HG03103 (cell line): ENCODE measurements around the gene RPS3A.
"Not testable (repeated sequence)": the region's sequence is repeated elsewhere in the genome, so short reads cannot be mapped to it uniquely, and the experiment has no call there.

Experiments
- ATAC-seq: cut with Tn5 transposase; IDR thresholded peaks from one replicate; pipeline ENCODE4 v1.9.1; 2021; ENCODE audit warnings: low read depth; ENCODE audit not compliant: unreplicated experiment

RPS3A gene

DNA sequence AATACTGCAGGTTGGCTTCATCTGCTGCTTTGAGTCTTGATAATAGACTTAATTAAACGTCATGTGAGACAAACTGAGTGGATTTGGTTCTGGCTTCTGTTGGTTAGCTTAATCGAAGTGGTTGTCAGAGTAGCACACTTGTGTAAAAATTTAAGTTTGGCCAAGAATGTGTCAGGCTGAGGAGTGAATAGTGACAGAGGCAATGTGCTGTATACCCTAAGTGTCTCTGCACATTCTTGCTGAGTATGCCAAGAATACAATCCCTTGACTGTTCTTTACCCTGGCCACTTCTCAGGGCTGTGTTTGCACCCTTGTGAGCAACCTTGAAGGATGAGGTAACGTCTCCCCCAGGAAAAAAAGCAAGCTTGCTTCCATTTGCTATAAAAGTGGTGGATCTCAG, 14.9 kb downstream of the RPS3A start:
- ATAC-seq, result no peak

DNA sequence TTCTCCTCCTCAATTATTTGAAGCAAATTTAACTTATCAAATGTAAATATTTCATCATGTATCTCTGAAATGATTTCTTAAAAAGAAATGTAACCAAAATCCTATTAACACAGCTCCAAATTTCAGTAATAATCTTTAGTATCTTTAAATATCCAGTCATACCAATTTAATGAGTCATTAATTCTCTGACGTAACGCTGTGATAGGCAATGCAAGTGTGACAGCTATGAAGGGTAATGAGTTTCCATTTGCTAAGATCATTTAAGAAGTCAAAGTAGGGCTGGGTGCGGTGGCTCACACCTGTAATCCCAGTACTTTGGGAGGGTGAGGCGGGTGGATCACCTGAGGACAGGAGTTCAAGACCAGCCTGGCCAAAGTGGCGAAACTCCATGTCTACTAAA, 15.6 kb downstream of the RPS3A start:
- ATAC-seq, result no peak

DNA sequence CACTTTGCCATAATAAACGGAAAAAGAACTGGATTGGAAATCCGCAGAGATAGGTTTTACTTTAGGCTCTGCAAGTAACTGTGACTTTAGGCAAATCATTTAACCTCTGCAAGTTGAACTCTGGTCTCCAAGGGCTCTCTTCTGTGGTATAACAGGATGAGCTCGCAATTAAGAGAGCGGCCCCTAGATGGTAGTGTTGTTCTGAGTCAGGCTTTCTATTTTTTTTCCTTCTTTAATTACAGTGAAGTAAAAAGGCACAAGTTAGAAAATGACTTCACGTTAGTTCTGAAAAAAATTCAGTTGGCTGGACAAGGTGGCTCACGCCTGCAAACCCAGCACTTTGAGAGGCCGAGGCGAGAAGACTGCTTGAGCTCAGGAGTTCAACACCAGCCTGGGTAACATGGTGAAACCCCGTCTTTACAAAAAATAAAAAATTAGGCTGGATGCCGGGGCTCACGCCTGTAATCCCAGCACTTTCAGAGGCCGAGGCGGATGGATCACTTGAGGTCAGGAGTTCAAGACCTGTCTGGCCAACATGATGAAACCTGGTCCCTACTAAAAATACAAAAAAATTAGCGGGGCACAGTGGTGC, 18.0 kb downstream of the RPS3A start:
- ATAC-seq, result peak; percentile 89

DNA sequence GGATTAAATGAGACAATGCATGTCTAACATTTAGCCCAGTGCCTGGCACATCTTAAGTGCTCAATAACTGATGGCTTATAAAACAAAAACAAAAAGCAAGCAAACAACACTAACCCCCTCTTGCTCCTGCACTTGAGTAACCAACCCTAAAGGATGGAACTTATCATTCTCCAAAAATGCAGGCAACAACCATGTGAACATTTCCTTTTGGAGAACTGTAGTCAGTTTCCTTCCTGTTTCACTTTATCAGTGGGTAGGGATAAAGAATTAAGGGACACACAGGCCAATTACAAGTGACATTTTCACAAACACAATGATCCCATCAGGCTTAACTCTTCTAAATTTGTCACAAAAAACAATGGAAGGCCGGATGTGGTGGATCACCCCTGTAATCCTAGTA, 30.4 kb downstream of the RPS3A start:
- ATAC-seq, result no peak

DNA sequence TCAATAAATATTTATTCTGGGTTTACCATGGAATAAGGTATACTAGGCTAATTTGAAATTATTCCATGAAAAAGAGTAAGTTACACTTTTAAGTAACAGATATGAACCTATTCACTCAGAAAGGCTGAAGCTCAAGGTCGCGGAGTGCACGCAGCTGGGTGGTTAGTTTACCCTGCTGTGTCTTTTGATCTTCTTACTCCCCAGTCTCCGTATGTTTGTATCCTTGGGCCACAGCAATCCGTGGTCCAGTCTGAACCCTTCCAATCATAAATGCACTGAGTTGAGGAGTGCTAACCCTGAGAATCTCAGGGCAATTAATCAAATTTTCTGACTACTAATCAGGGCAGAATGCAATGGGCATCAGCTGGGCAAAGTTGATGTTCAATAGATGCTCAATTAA, 33.9 kb downstream of the RPS3A start:
- no peak for ATAC-seq

DNA sequence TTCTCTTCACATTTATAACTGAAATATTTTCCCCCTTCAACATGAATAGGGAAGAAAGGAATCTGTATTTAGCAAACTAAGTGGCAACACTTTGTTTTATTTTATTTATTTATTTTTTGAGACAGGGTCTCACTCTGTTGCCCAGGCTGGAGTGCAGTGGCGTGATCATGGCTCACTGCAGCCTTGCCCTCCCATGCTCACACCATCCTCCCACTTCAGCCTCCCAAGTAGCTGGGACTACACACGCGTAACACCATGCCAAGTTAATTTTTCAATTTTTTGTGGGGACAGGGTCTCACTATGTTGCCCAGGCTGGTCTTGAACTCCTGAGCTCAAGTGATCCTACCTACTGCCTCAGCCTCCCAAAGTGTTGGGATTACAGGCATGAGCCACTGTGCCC, 36.6 kb downstream of the RPS3A start:
- ATAC-seq, result not testable (repeated sequence)

DNA sequence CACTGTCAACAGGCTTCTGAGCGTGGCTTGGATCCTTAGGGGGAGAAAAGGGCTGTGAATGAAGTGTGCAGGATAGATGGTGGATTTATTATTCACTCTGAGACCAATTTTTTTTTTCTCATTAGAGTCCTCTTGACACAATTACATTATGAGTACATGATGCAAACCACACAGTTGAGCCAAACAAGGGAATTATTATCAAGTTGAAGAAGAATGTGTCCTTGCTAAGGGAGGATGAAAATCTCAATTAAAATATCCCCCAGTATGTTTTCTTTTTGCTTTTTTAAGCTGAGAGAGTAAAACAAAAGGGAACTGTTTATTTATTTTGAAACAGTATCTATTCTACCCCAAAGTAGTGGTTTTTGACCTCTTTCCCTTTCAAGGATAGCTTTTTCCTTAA, 40.4 kb downstream of the RPS3A start:
- ATAC-seq, result no peak

DNA sequence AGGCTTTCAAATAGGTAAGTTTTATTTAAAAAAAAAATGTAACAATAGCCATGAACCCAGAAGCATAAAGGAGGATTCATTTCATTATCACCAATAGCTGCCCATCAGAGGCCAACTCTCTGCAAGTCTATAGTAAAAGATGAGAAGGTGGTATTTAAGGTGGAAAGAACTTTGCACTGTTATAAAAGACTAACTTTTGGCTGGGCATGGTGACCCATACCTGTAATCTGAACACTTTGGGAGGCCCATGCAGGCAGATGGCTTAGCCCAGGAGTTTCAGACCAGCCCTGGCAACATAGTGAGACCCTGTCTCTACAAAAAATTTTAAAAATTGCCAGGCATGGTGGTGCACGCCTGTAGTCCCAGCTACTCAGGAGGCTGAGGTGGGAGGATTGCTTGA, 43.3 kb downstream of the RPS3A start:
- no peak for ATAC-seq

DNA sequence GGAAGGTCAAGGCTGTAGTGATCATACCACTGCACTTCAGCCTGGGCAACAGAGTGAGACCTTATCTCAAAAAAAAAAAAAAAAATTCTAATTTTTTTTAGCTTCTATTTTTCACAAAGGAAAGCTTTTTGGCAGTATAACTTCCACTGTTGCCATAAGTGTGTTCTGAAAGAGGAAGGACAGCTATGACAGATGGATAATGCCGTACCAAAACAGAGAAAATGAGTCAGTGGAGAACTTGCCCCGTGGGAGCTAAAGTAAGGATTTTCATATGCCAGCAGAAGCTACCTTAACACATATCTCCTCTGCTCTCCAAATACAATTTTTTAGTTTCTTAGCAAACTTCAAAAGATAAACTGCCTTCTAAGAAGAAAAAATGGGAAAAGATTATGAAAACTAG, 43.7 kb downstream of the RPS3A start:
- no peak for ATAC-seq

DNA sequence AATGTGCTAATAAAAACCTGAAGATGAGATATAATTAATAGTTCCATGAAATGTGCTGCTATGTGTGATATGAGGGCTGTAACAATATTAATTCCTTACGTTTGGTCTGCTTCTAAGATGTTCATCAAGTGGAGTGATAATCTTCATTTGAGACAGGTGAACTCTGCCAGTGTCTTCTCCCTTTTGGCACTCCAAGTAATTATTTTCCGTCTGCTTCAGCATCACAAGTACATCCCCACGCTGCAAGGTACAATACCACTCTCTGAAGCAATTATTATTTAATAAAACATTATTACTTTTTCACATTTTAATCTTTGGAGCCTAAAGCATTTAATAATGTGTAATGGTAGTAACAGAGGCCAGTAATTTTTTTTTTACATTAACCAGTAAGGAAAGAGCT, 44.4 kb downstream of the RPS3A start:
- ATAC-seq, result no peak

DNA sequence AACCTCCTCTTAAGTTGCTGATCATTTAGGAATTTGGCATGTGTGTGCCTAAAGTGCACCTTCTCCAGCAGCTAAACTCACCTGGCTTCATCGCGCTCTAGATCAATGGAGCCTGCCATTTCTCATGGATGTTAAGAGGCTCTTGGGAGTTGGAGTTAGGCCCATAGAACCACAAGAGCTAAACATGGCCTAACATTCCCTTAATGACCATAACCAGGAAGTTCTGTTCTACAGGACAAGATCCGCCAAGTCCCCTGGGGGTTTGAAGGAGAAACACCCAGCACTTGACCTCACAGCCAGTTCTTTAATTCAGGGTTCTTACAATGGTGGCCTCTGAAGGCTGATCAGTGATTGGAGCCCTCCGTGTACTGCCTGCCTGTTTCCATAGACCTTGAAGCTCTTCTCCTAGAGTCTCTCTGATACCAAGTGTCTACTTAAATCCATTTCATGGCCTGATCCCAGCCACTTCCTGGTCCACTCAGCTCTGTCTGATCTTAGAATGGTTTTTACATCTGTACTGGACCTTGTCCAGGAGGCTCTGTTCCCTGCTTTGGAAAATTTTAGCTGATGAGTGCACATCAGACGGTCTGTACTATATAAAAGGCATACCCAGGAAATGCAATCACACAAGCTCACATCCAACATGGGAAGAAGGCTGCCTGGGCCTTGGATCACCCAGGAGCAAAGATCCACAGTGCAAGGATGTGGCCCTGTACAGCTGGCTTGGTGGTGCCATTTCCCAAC, 45.1 kb downstream of the RPS3A start:
- ATAC-seq, result no peak

DNA sequence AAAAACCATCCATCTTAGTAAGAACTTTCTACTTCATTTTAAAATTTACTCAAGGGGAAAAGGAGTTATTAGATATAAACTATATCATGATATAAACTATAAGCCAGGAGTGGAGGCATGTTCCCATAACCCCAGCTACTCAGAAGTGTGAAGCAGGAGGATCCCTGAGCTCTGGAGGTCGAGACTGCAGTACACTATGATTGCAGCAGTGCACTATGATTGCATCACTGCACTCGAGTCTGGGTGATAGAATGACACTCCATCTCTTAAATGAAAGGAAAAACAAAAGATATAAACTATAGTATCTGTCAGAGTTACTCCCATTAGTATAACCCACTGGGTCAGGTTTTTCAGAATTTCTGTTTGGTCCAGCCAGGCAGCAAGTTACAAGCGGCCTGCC, 47.6 kb downstream of the RPS3A start:
- ATAC-seq, result no peak

DNA sequence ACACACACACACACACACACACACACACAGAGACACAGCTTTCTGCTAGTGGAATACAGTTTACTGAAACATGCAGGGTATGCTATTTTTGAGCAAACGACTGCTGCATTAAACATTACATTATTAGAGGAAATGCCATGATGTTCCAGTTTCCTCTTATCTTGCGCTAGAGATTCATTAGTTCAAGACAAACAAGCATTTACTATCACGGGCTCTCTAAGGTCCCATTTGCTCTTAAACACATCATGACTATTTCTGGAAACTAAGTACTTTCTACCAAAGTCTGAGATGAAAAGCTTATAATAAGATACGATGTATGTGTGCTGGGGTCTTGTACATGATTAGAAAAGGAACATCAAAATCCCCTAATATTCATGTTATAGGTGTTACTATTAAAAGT, 48.8 kb downstream of the RPS3A start:
- ATAC-seq, result no peak

DNA sequence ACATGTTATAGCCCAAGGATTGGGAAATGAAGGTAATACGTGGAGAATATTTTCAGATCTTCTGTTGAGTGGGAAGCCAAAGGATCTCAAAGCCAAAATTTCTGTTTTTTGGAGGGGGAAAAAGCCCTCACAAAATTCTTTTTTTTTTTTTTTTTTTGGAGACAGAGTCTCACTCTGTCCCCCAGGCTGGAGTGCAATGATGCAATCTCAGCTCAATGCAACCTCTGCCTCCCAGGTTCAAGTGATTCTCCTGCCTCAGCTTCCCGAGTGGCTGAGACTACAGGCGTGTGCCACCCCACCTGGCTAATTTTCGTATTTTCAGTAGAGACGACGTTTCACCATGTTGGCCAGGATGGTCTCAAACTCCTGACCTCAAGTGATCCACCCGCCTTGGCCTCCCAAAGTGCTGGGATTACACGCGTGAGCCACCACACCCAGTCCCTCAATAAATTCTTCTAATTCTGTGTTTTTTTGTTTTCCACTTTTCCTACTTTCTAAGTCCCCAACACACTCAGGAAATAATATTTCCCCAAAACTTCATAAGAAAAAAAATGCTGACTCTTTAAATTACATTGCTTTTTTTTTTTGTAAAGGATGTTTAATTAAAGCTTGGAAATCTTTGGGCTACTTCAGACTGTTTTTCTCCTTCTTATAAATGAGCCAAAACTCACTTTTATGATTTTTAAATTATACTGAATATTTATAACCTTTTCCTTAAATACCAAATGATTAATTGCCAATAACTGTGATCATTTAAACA, 51.6 kb downstream of the RPS3A start:
- no peak for ATAC-seq

DNA sequence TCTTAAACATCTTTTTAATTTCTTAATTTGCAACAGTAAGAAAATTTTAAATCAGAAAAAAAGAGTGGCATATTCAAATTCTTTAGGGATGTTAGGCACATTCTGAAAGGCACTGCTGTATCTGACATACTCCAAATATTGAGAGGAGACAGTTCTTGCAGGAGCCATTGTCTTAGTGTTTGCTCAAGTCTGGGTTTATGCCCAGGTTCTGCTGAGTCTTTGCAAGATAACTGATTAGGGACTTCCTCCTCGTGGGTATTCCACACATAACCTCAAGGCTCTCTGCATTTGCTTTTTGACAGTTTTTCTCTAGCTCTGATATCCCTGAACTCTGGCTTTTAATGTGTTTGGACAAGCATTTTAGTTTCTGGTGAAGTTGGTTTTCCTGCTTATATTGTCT, 52.6 kb downstream of the RPS3A start:
- no peak for ATAC-seq

DNA sequence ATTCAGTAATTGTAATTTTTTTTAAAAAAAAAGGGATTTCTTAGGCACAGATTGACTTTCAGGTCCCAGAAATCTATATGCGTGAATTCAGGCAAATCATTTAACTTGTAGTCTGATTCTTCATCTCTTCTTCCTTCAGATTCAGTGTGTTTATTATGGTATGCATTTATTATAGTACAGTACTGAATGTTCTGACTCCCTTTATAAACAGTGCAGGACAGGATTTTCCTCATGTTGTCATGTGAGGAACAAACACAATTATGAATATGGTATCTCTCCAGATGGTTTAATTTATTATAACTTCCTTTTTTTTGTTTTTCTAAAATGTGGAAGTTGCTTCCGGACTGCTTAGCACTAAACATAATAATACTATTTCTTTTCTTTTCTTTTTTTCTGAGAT, 54.2 kb downstream of the RPS3A start:
- no peak for ATAC-seq
